Measurements from ENCODE around the gene PAPOLA.

The PAPOLA gene

DNA sequence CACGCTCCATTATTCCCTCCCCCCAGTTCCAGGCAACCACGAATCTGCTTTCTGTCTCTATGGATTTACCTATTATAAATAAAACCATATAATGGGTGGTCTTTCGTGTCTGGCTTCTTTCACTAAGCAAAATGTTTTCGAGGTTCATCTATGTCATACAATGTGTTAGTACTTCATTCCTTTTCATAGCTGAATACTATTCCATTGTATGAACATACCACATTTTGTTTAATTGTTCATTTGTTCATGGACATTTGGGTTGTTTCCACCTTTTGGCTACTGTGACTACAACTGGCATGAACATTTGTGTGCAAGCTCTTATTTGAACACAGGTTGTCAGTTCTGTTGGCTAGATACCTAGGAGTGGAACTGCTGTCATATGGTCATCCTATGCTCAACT lies 12.9 kb upstream of the PAPOLA start:
- no peak for TF ChIP-seq CTCF (IDR thresholded peaks at IDR 0.05)

- TF ChIP-seq CTCF (IDR thresholded peaks at IDR 0.05) = no peak
Measured at GRCh38 chr14:96493178-96493577, 9.0 kb upstream of the PAPOLA start.

GRCh38 chr14:96494331-96494730 lies 7.9 kb upstream of the PAPOLA start:
- no peak for TF ChIP-seq CTCF (IDR thresholded peaks at IDR 0.05)

DNA sequence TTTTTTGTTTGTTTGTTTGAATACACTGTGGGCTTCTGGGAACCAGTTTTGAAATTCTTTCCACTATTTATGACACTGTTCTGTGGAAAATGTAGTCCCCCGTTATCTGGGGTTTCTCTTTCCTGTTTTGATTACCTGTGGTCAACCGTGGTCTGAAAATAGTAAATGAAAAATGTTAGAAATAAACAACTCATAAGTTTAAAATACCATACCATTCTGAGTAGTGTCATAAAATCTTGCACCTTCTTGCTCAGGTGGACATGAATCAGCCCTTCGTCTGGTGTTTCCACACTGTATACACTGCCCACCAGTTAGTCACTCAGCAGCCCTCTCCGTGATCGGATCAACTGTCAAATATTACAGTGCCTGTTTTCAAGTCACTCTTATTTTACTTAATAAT lies 5.1 kb upstream of the PAPOLA start:
- no peak for TF ChIP-seq CTCF (IDR thresholded peaks at IDR 0.05)

GRCh38 chr14:96497586-96497985 lies 4.6 kb upstream of the PAPOLA start:
- TF ChIP-seq CTCF (IDR thresholded peaks at IDR 0.05) = no peak

- TF ChIP-seq CTCF (IDR thresholded peaks at IDR 0.05) = no peak
Measured at GRCh38 chr14:96501217-96501739, 904 bp upstream of the PAPOLA start.

DNA sequence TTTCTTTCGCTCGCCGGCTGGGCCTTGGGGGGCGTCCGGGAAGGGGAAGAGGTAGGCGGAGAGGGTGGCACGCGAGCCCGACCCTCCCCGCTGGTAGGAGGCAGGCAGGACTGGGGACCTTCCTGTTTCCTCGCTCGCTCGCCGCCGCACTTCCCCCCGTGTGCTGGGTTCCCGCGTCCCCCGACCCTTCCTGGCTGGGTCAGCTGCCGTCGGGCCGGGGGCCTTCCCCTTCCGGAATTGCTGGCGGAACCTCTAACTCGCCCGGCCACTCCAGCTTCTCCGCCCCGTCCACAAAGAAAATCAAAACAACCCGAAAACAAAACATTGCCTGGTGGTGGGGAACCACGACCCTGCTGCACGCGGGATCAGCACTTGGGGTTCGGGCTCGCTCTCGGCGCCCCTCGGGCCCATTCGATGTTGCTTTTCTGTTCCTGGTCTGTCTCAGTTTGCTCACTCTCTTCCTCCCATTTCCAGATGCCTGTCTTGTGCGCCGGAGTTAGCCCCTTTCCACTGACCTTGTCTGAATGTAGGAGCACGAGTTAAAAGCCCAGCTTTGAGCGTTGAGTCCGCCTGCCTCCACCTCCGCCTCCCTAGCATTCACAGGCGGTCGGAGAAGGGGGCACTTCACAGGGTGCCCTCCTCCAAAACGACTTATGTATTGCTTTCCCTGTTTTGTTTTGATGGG lies 581 bp downstream of the PAPOLA start:
- no peak for TF ChIP-seq CTCF (IDR thresholded peaks at IDR 0.05)

GRCh38 chr14:96503306-96503679 lies 1.1 kb downstream of the PAPOLA start:
- TF ChIP-seq CTCF (IDR thresholded peaks at IDR 0.05) = no peak

All from LNCAP (cell line).